ENCODE data around the gene ARHGEF4.

Gene ARHGEF4

GRCh38 chr2:130884013-130884412 lies 47.3 kb downstream of the ARHGEF4 start:
- Histone ChIP-seq H3K4me3 (no peak overlapping the region), H3K27ac (no peak overlapping the region)
- no peak for TF ChIP-seq Cebpa-rat (IDR thresholded peaks at IDR 0.05)

GRCh38 chr2:130884503-130884902 lies 47.8 kb downstream of the ARHGEF4 start:
- Histone ChIP-seq H3K27me3 (no peaks in the 10 kb centered on the region), H3K4me3 (no peak overlapping the region), H3K9me3 (replicated peaks in 1 of 11) (no peaks in the 10 kb centered on the region), H3K9ac (no peak overlapping the region), H3K4me2 (no peak overlapping the region), H3K36me3 (no peaks in the 10 kb centered on the region), H3K27ac (no peak overlapping the region), H4K20me1 (no peaks in the 10 kb centered on the region), H3K4me1 (peaks cover 7 to 14% (median 10%) of the 10 kb centered on the region in 10 experiments; a peak in 17 of 20 replicates)
- no peak for TF ChIP-seq Cebpa-rat (IDR thresholded peaks at IDR 0.05)

More at GRCh38 chr2:130884013-130884412, 47.3 kb downstream of the ARHGEF4 start:
- Histone ChIP-seq H4K20me1 (no peaks in the 10 kb centered on the region), H3K36me3 (no peaks in the 10 kb centered on the region), H3K9ac (no peak overlapping the region), H3K4me2 (no peak overlapping the region), H3K27me3 (no peaks in the 10 kb centered on the region), H3K9me3 (replicated peaks in 1 of 11) (no peaks in the 10 kb centered on the region), H3K4me1 (peaks cover 7 to 14% (median 10%) of the 10 kb centered on the region in 10 experiments; a peak in 17 of 20 replicates)

GRCh38 chr2:130887643-130888042 lies 50.9 kb downstream of the ARHGEF4 start:
- H3K9ac ChIP-seq, result no peak overlapping the region
- peaks cover 4 to 17% (median 14%) of the 10 kb centered on the region in 10 experiments; a peak in 18 of 20 replicates for H3K4me1 ChIP-seq
- H3K4me2 ChIP-seq, result no peak overlapping the region
- no peak overlapping the region for H3K27ac ChIP-seq
- no peaks in the 10 kb centered on the region for H4K20me1 ChIP-seq
- H3K4me3 ChIP-seq, result no peak overlapping the region
- TF ChIP-seq Cebpa-rat (IDR thresholded peaks at IDR 0.05), result no peak
- H3K36me3 ChIP-seq, result no peaks in the 10 kb centered on the region
- no peaks in the 10 kb centered on the region for H3K27me3 ChIP-seq
- no peaks in the 10 kb centered on the region for H3K9me3 ChIP-seq (replicated peaks in 1 of 11)

- H3K27me3 ChIP-seq, result no peaks in the 10 kb centered on the region
- no peak overlapping the region for H3K4me3 ChIP-seq
- H3K36me3 ChIP-seq, result no peaks in the 10 kb centered on the region
- peaks cover 0 to 9% (median 7%) of the 10 kb centered on the region in 11 experiments; a peak in 18 of 22 replicates for H3K9me3 ChIP-seq (replicated peaks in 1 of 11)
- H3K27ac ChIP-seq, result no peak overlapping the region
- H4K20me1 ChIP-seq, result no peaks in the 10 kb centered on the region
- H3K9ac ChIP-seq, result no peak overlapping the region
- H3K4me2 ChIP-seq, result peak overlapping the region in 7 of 11 experiments; percentile 73 to 84 (median 75); a peak in 10 of 22 replicates
- TF ChIP-seq Cebpa-rat (IDR thresholded peaks at IDR 0.05), result no peak
- peaks cover 32 to 44% (median 40%) of the 10 kb centered on the region in 10 experiments for H3K4me1 ChIP-seq
These were observed 54.4 kb downstream of the ARHGEF4 start for GRCh38 chr2:130890941-130891669.

- Histone ChIP-seq H3K27ac (peak overlapping the region in 2 of 11 experiments; percentile 7 to 72; a peak in 4 of 22 replicates), H3K4me3 (no peak overlapping the region), H3K27me3 (no peaks in the 10 kb centered on the region), H3K4me1 (peaks cover 33 to 49% (median 44%) of the 10 kb centered on the region in 10 experiments), H4K20me1 (no peaks in the 10 kb centered on the region), H3K9ac (peak overlapping the region in 2 of 11 experiments; percentile 17 to 25; a peak in 2 of 22 replicates), H3K9me3 (replicated peaks in 1 of 11) (peaks cover 0 to 12% (median 8%) of the 10 kb centered on the region in 11 experiments; a peak in 18 of 22 replicates), H3K4me2 (peak overlapping the region in 9 of 11 experiments; percentile 67 to 84 (median 75); a peak in 18 of 22 replicates), H3K36me3 (no peaks in the 10 kb centered on the region)
- TF ChIP-seq Cebpa-rat (IDR thresholded peaks at IDR 0.05), result no peak
These were observed 55.3 kb downstream of the ARHGEF4 start for GRCh38 chr2:130891966-130892365.

GRCh38 chr2:130892793-130893785 lies 56.4 kb downstream of the ARHGEF4 start:
- H3K27ac ChIP-seq, result peak overlapping the region in 6 of 11 experiments; percentile 27 to 72 (median 47); a peak in 10 of 22 replicates
- no peak for TF ChIP-seq Cebpa-rat (IDR thresholded peaks at IDR 0.05)
- peak overlapping the region; percentile 51 to 84 (median 74); a peak in 20 of 22 replicates for H3K4me2 ChIP-seq
- H3K36me3 ChIP-seq, result no peaks in the 10 kb centered on the region
- H3K4me1 ChIP-seq, result peaks cover 44 to 60% (median 55%) of the 10 kb centered on the region in 10 experiments
- peak overlapping the region in 1 of 11 experiments; percentile 17; a peak in 2 of 22 replicates for H3K9ac ChIP-seq
- H3K9me3 ChIP-seq (replicated peaks in 1 of 11), result peaks cover 0 to 12% (median 8%) of the 10 kb centered on the region in 11 experiments; a peak in 18 of 22 replicates
- H3K27me3 ChIP-seq, result no peaks in the 10 kb centered on the region
- 0 out of 20 replicates have a peak overlapping the region, but pooled peaks of 1 of the 10 experiments have one; percentile 5 for H3K4me3 ChIP-seq
- no peaks in the 10 kb centered on the region for H4K20me1 ChIP-seq

- TF ChIP-seq Cebpa-rat (IDR thresholded peaks at IDR 0.05), result no peak
- Histone ChIP-seq H3K27ac (peak overlapping the region in 6 of 11 experiments; percentile 27 to 72 (median 47); a peak in 9 of 22 replicates), H3K36me3 (no peaks in the 10 kb centered on the region), H3K27me3 (no peaks in the 10 kb centered on the region), H3K9ac (peak overlapping the region in 3 of 11 experiments; percentile 1 to 19 (median 12); a peak in 2 of 22 replicates), H3K4me3 (no peak overlapping the region), H3K4me1 (peaks cover 57 to 73% (median 69%) of the 10 kb centered on the region in 10 experiments), H3K9me3 (replicated peaks in 1 of 11) (peaks cover 0 to 12% (median 8%) of the 10 kb centered on the region in 11 experiments; a peak in 18 of 22 replicates), H3K4me2 (peak overlapping the region; percentile 51 to 84 (median 74)), H4K20me1 (no peaks in the 10 kb centered on the region)
These were observed 57.7 kb downstream of the ARHGEF4 start for GRCh38 chr2:130894326-130894942.

GRCh38 chr2:130896813-130897212 lies 60.1 kb downstream of the ARHGEF4 start:
- peak overlapping the region in 2 of 11 experiments; percentile 33 to 55; a peak in 1 of 22 replicates for H3K27ac ChIP-seq
- no peaks in the 10 kb centered on the region for H3K36me3 ChIP-seq
- H3K27me3 ChIP-seq, result no peaks in the 10 kb centered on the region
- no peaks in the 10 kb centered on the region for H4K20me1 ChIP-seq
- no peak overlapping the region for H3K4me3 ChIP-seq
- peak overlapping the region in 10 of 11 experiments; percentile 41 to 78 (median 68); a peak in 17 of 22 replicates for H3K4me2 ChIP-seq
- peaks cover 58 to 87% (median 77%) of the 10 kb centered on the region in 10 experiments for H3K4me1 ChIP-seq
- H3K9me3 ChIP-seq (replicated peaks in 1 of 11), result peaks cover 0 to 12% (median 8%) of the 10 kb centered on the region in 11 experiments; a peak in 18 of 22 replicates
- no peak overlapping the region for H3K9ac ChIP-seq
- no peak for TF ChIP-seq Cebpa-rat (IDR thresholded peaks at IDR 0.05)
